Measurements from ENCODE around the gene SNN. TPM values are rescaled to one million over a fixed set of nuclear protein-coding genes. Genes with fewer than 3 reads are reported as not detected.

Gene SNN
- polyA plus RNA-seq, 1 donor from 2014 or later = 176 TPM

DNA sequence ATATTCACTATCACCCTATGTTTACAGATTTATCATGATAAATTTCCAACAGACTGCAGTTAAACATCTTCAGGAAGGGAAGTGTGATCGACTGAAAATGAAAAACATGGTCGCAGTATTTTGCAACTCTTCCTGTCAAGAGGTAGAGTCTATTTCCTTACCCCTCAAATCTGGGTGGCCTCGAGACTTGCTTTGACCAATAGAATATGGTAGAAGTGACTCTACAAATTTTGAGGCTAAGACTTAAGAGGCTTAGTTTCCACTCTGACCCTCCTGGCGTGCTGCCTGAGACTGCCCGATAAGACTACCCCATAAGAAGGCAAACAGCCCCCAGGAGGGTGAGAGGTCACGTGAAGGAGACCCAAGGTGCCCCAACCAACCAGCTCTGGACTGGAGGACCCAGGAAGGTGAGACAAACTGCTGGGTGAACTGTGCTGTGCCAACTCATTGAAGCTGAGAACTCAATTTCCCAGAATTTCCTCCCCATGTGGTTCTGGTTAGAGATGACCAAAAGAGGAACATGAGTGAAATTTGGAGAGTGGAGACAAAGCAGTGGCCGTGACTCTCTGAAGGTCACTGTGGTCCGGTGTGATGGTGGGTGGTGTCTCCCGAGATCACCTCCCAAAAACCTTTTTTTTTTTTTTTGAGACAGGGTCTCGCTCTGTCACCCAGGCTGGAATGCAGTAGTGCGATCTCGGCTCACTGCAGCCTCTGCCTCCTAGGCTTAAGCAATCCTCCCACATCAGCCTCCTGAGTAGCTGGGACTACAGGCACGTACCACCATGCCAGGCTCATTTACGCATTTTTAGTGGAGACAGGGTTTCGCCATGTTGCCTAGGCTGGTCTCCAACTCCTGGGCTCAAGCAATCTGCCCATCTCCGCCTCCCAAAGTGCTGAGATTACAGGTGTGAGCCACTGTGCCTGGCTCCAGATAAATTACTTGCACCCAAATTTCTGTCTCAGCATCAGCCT lies 43.3 kb upstream of the SNN start:
- TF ChIP-seq TAF1 (IDR thresholded peaks at IDR 0.05; ENCODE audit: low read depth) (no peak), SMC3 (conservative IDR thresholded peaks at IDR 0.05; ENCODE audit: poor library complexity) (no peak), REST (IDR thresholded peaks at IDR 0.05; ENCODE audit: borderline replicate concordance) (no peak), EP300 (conservative IDR thresholded peaks at IDR 0.05; ENCODE audit: poor library complexity, severe bottlenecking) (no peak), MXI1 (conservative IDR thresholded peaks at IDR 0.05; ENCODE audit: poor library complexity, severe bottlenecking) (no peak), RAD21 (conservative IDR thresholded peaks at IDR 0.05) (no peak), POLR2AphosphoS5 (IDR thresholded peaks at IDR 0.05) (no peak), EZH2 (IDR thresholded peaks at IDR 0.05; ENCODE audit: borderline replicate concordance, insufficient read depth, low read length, poor library complexity, severe bottlenecking) (no peak)
- TF ChIP-seq, protein P1, sequence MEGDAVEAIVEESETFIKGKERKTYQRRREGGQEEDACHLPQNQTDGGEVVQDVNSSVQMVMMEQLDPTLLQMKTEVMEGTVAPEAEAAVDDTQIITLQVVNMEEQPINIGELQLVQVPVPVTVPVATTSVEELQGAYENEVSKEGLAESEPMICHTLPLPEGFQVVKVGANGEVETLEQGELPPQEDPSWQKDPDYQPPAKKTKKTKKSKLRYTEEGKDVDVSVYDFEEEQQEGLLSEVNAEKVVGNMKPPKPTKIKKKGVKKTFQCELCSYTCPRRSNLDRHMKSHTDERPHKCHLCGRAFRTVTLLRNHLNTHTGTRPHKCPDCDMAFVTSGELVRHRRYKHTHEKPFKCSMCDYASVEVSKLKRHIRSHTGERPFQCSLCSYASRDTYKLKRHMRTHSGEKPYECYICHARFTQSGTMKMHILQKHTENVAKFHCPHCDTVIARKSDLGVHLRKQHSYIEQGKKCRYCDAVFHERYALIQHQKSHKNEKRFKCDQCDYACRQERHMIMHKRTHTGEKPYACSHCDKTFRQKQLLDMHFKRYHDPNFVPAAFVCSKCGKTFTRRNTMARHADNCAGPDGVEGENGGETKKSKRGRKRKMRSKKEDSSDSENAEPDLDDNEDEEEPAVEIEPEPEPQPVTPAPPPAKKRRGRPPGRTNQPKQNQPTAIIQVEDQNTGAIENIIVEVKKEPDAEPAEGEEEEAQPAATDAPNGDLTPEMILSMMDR (IDR thresholded peaks at IDR 0.05; ENCODE audit: poor library complexity, severe bottlenecking) = no peak
- H3K9ac ChIP-seq (ENCODE audit: low read length) = no peak overlapping the region
- H2AFZ ChIP-seq (ENCODE audit: low read depth, low read length) = no peak overlapping the region
- H3F3A ChIP-seq (ENCODE audit: insufficient read depth, low read length, poor library complexity, severe bottlenecking) = no peaks in the 10 kb centered on the region
- H3K4me2 ChIP-seq (ENCODE audit: low read length) = no peak overlapping the region
- no peak overlapping the region for H3K4me3 ChIP-seq (ENCODE audit: low read length)
- H3K27me3 ChIP-seq (ENCODE audit: insufficient read depth, low read depth, low read length) = no peaks in the 10 kb centered on the region
- no peaks in the 10 kb centered on the region for H3K36me3 ChIP-seq (ENCODE audit: insufficient read depth, low read length)
- H3K27ac ChIP-seq (ENCODE audit: low read length) = no peak overlapping the region
- no peaks in the 10 kb centered on the region for H4K20me1 ChIP-seq (ENCODE audit: insufficient read depth)
- H3K9me2 ChIP-seq (ENCODE audit: insufficient read depth, low read length) = no peaks in the 10 kb centered on the region
- no peaks in the 10 kb centered on the region for H3K9me3 ChIP-seq (ENCODE audit: low read length)
- no peaks in the 10 kb centered on the region for H3K79me2 ChIP-seq (replicated peaks; ENCODE audit: insufficient read depth, low read length)

- Histone ChIP-seq H2AFZ (ENCODE audit: low read depth, low read length) (no peak overlapping the region), H3K36me3 (ENCODE audit: insufficient read depth, low read length) (no peaks in the 10 kb centered on the region), H3K27ac (ENCODE audit: low read length) (no peak overlapping the region), H3F3A (ENCODE audit: insufficient read depth, low read length, poor library complexity, severe bottlenecking) (no peaks in the 10 kb centered on the region), H3K9me2 (ENCODE audit: insufficient read depth, low read length) (no peaks in the 10 kb centered on the region), H3K79me2 (replicated peaks; ENCODE audit: insufficient read depth, low read length) (no peaks in the 10 kb centered on the region), H3K9ac (ENCODE audit: low read length) (no peak overlapping the region), H3K4me3 (ENCODE audit: low read length) (no peak overlapping the region), H3K4me2 (ENCODE audit: low read length) (no peak overlapping the region), H3K27me3 (ENCODE audit: insufficient read depth, low read depth, low read length) (no peaks in the 10 kb centered on the region), H3K9me3 (ENCODE audit: low read length) (no peaks in the 10 kb centered on the region), H4K20me1 (ENCODE audit: insufficient read depth) (no peaks in the 10 kb centered on the region)
- no peak for TF ChIP-seq TAF1 (IDR thresholded peaks at IDR 0.05; ENCODE audit: low read depth)
- TF ChIP-seq EP300 (conservative IDR thresholded peaks at IDR 0.05; ENCODE audit: poor library complexity, severe bottlenecking) = no peak
- TF ChIP-seq EZH2 (IDR thresholded peaks at IDR 0.05; ENCODE audit: borderline replicate concordance, insufficient read depth, low read length, poor library complexity, severe bottlenecking) = no peak
Observed at GRCh38 chr16:11625769-11626168, 42.5 kb upstream of the SNN start.

Measured in neural cell (in vitro differentiated cells).